Epithelial cell of proximal tubule (primary cell): ENCODE results near the gene POLR3A. TPM values are rescaled to one million over a fixed set of nuclear protein-coding genes. Genes with fewer than 3 reads are reported as not detected.

ENCODE experiments used
- DNase-seq: peaks from one replicate; pipeline ENCODE4 v3.0.0-alpha.2; 2011; ENCODE audit warnings: low read depth
- H3K4me3 ChIP-seq: 2 replicates; pipeline ENCODE4 v1.5.1; 2011; ENCODE audit warnings: low read depth, mild to moderate bottlenecking, low read length
- CTCF ChIP-seq: conservative IDR thresholded peaks from 2 replicates; pipeline ENCODE4 v1.5.1; 2012; ENCODE audit warnings: low read depth, mild to moderate bottlenecking, low read length
- total RNA-seq: library from RNA; depleted of rRNA; stranded (reverse); fragments of >200 nt; gene quantifications from 2 replicates; pipeline ENCODE4 v1.2.3, GENCODE V29; 2015

POLR3A gene
- total RNA-seq, 1 donor from 2014 or later, result 14.0 TPM

- no peak for TF ChIP-seq CTCF
- H3K4me3 ChIP-seq, result no peak overlapping the region
- DNase-seq, result no peak
Observed at GRCh38 chr10:77971804-77972144, 57.5 kb downstream of the POLR3A start.

GRCh38 chr10:77970869-77971803 is 58.2 kb downstream of the POLR3A start:
- no peak for DNase-seq
- no peak for TF ChIP-seq CTCF

GRCh38 chr10:77969114-77969513 is 60.2 kb downstream of the POLR3A start:
- no peak overlapping the region for H3K4me3 ChIP-seq
- TF ChIP-seq CTCF, result no peak
- no peak for DNase-seq

More at GRCh38 chr10:77970869-77971803, 58.2 kb downstream of the POLR3A start:
- no peak overlapping the region for H3K4me3 ChIP-seq

GRCh38 chr10:77967611-77968022 is 61.7 kb downstream of the POLR3A start:
- no peak overlapping the region for H3K4me3 ChIP-seq

GRCh38 chr10:77965294-77965693 is 64.0 kb downstream of the POLR3A start:
- H3K4me3 ChIP-seq, result no peak overlapping the region
- DNase-seq, result no peak
- no peak for TF ChIP-seq CTCF

More at GRCh38 chr10:77967611-77968022, 61.7 kb downstream of the POLR3A start:
- DNase-seq, result no peak
- TF ChIP-seq CTCF, result no peak

- DNase-seq, result no peak
- TF ChIP-seq CTCF, result no peak
Observed at GRCh38 chr10:77964811-77965210, 64.5 kb downstream of the POLR3A start.

GRCh38 chr10:77963901-77964300 is 65.4 kb downstream of the POLR3A start:
- no peak for DNase-seq
- H3K4me3 ChIP-seq, result no peak overlapping the region
- TF ChIP-seq CTCF, result no peak

More at GRCh38 chr10:77964811-77965210, 64.5 kb downstream of the POLR3A start:
- H3K4me3 ChIP-seq, result no peak overlapping the region
